HG03175 (cell line): ENCODE measurements around the gene WFIKKN1.

Source experiments
- ATAC-seq: cut with Tn5 transposase; IDR thresholded peaks from one replicate; pipeline ENCODE4 v1.9.1; 2021; ENCODE audit warnings: mild to moderate bottlenecking, moderate library complexity; ENCODE audit not compliant: unreplicated experiment

Gene WFIKKN1

GRCh38 chr16:682493-683395 is 52.0 kb downstream of the WFIKKN1 start:
- ATAC-seq = no peak

- no peak for ATAC-seq
Measured at GRCh38 chr16:683396-684070, 52.7 kb downstream of the WFIKKN1 start.
